ENCODE results near the gene SLC25A22. TPM values are rescaled to one million over a fixed set of nuclear protein-coding genes. Genes with fewer than 3 reads are reported as not detected.

Gene SLC25A22
- total and polyA plus RNA-seq, 10 donors, result 6.3 to 23.2 (median 14.1) TPM

DNA sequence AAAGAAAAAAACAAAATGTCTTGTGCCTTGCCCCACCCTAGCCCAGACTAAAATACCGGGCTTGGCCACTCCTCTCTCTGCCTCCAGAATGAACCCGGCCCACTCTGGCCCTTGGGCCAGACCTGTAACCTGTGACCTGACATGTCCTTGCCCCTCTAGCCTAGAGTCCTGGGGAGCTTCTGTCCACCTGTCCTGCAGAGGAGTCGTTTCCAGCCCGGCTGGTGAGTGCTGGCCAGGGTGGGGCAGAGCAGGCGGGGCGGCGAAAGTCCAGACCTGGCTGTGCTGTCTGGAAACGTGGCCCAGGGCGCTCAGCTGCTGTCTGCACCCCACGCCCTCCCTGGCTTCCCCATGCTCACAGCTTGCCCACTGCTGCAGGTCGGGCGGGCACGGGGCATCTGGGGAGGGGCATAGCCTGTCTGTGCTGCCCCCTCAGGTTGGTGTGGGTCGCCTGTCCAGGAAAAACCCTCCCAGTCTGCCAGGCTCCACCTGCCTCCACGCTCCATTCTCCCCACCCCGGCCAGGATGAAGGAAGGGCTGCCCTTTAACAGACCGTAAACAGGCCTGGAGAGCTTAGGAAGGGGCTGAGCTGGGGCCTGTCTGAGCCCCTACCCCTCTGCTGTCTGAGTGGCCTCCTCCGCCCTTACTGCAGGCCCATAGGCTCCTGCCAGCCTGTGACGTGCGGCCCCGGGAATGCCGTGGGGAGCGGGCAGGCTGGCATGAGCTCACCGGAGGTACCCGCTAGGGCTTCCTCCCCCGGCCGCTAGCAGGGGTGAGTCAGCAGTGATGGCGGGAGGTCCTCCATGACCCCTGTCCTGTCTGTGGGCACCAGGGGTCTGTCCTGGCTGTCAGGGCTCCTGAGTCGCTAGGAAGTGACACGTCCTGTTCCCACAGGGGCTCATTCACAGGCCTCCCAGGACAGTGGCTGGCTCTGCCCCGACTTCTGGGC lies 36.6 kb upstream of the SLC25A22 start:
- DNase-seq, result peak; percentile 78
- peaks cover 0 to 58% (median 14%) of the 10 kb centered on the region in 7 donors for H3K27me3 ChIP-seq (replicated peaks in 1 of 7)
- TF ChIP-seq POLR2AphosphoS5 (IDR thresholded peaks at IDR 0.05), result peak; percentile 56 to 84 (median 74)
- no peak for TF ChIP-seq POLR2A (IDR thresholded peaks at IDR 0.05)
- TF ChIP-seq, protein P1, sequence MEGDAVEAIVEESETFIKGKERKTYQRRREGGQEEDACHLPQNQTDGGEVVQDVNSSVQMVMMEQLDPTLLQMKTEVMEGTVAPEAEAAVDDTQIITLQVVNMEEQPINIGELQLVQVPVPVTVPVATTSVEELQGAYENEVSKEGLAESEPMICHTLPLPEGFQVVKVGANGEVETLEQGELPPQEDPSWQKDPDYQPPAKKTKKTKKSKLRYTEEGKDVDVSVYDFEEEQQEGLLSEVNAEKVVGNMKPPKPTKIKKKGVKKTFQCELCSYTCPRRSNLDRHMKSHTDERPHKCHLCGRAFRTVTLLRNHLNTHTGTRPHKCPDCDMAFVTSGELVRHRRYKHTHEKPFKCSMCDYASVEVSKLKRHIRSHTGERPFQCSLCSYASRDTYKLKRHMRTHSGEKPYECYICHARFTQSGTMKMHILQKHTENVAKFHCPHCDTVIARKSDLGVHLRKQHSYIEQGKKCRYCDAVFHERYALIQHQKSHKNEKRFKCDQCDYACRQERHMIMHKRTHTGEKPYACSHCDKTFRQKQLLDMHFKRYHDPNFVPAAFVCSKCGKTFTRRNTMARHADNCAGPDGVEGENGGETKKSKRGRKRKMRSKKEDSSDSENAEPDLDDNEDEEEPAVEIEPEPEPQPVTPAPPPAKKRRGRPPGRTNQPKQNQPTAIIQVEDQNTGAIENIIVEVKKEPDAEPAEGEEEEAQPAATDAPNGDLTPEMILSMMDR (IDR thresholded peaks at IDR 0.05 in 8 of 11, conservative IDR thresholded peaks at IDR 0.05 in 3 of 11), result no peak

DNA sequence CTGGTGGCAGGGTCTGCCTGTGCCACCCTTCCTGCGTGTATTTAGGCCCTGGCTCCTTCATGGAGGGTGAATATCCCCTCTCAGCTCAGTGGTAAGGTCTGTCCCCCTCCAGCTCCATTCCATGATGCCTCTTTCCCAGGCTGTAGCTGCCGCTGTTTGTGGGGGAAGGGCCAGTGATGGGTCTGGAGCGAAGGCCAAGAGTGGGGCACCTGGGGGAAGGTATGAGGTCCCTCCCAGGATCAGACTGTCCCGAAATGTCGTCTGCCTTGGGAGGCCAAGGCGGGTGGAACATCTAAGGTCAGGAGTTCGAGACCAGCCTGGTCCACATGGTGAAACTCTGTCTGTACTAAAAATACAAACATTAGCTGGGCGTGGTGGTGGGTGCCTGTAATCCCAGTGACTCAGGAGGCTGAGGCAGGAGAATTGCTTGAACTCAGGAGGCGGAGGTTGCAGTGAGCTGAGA lies 35.8 kb upstream of the SLC25A22 start:
- WGBS, 5 donors, result 63 to 76% (median 65%) methylated on average over 9 of the region's 9 CpGs
- TF ChIP-seq, protein P1 (IDR thresholded peaks at IDR 0.05 in 8 of 11, conservative IDR thresholded peaks at IDR 0.05 in 3 of 11), result no peak
- TF ChIP-seq POLR2A (IDR thresholded peaks at IDR 0.05), result no peak
- TF ChIP-seq POLR2AphosphoS5 (IDR thresholded peaks at IDR 0.05), result no peak
- Histone ChIP-seq H3K27me3 (replicated peaks in 1 of 7) (peaks cover 0 to 66% (median 20%) of the 10 kb centered on the region in 7 donors), H3K4me3 (peak overlapping the region in 7 of 8 donors; percentile 58 to 83 (median 62)), H3K27ac (peak overlapping the region in 5 of 8 donors; percentile 78 to 87 (median 81)), H3K36me3 (peaks cover 0 to 32% (median 24%) of the 10 kb centered on the region in 6 donors), H3K4me1 (peaks cover 38 to 96% (median 71%) of the 10 kb centered on the region in 6 donors), H3K9me3 (no peaks in the 10 kb centered on the region)
- intact Hi-C loops (cut with DNase I; ENCODE audit: low total_unique reads), result no loop called here
- DNase-seq, result no peak

More for the DNA sequence above, 36.6 kb upstream of the SLC25A22 start:
- 25 to 47% (median 42%) methylated on average over 17 to 31 of the region's 31 CpGs for WGBS, 5 donors
- Histone ChIP-seq H3K9me3 (no peaks in the 10 kb centered on the region), H3K4me3 (peak overlapping the region in 4 of 8 donors; percentile 10 to 83 (median 63)), H3K36me3 (peaks cover 0 to 39% (median 32%) of the 10 kb centered on the region in 6 donors), H3K4me1 (peaks cover 30 to 96% (median 65%) of the 10 kb centered on the region in 6 donors), H3K27ac (peak overlapping the region in 6 of 8 donors; percentile 38 to 87 (median 80))
- intact Hi-C loops (cut with DNase I; ENCODE audit: low total_unique reads), result no loop called here

DNA sequence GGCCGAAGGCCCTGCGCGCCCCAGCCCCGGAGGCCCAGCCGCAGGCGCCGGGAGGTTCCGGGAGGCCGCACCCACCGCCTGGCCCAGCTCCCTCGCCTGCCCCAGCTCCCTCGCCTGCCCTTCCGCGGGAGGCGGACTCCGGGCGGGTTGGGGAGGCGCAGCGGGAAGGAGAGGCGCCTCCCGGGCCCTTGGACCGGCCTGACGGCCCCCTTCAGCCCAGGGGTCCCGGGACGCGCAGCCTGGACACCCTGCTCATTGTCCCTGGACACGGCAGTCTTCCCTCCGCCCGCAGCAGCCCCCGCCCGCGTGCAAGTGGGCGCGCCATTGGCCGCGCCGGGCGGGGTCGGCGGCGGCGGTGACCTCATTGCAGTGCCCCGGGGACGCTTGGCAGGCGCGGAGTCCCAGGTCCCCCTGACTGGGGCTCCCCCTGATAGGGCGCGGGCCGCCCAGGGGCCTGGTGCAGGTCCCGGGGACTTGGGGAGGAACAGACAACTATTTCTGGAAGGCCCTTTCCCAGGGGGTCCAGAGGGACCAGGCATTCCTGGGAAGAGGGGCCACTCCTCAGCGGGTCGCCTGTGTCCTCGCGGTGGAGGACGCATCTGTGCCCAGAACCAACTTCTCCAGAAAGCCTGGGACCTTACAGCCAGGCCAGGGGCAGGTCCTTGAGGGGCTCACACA lies 35.2 kb upstream of the SLC25A22 start:
- TF ChIP-seq, protein P1 (IDR thresholded peaks at IDR 0.05 in 8 of 11, conservative IDR thresholded peaks at IDR 0.05 in 3 of 11), result peak in 1 of 11 experiments; percentile 2
- TF ChIP-seq POLR2A (IDR thresholded peaks at IDR 0.05) (no peak), POLR2AphosphoS5 (IDR thresholded peaks at IDR 0.05) (peak in 2 of 3 donors; percentile 24 to 67)
- Histone ChIP-seq H3K27me3 (replicated peaks in 1 of 7) (peaks cover 0 to 72% (median 22%) of the 10 kb centered on the region in 7 donors), H3K4me1 (peaks cover 44 to 96% (median 76%) of the 10 kb centered on the region in 6 donors), H3K9me3 (no peaks in the 10 kb centered on the region), H3K36me3 (peaks cover 0 to 25% (median 18%) of the 10 kb centered on the region in 6 donors), H3K4me3 (peak overlapping the region; percentile 55 to 83 (median 60)), H3K27ac (peak overlapping the region; percentile 6 to 87 (median 78))
- intact Hi-C loops (cut with DNase I; ENCODE audit: low total_unique reads), result no loop called here
- 0 to 2% (median 1%) methylated on average over 18 to 55 of the region's 55 CpGs for WGBS, 5 donors
- peak; percentile 89 for DNase-seq

Data from spleen (tissue), 11 donors.